GM12878 (cell line): ENCODE results near the gene SCGB3A2. TPM values are rescaled to one million over a fixed set of nuclear protein-coding genes. Genes with fewer than 3 reads are reported as not detected.

Experiments
- ATAC-seq: fragments of 200-7000 bp; cut with Tn5 transposase; 3 replicates; pipeline ENCODE4 v1.9.1; 2020; ENCODE audit warnings: mild to moderate bottlenecking, moderate library complexity
- BruUV-seq: library from RNA; stranded (reverse); fragments of 400-500 nt; replicated peaks from 2 replicates; lab custom pipeline; 2021; lab: Mats Ljungman, UMichigan
- CTCF ChIA-PET: fragments of 300-600 bp; sonication (Branson Sonifier 250); formaldehyde crosslinking; extraction: SDS; loops from one replicate; lab custom pipeline; 2021; ENCODE audit warnings: inconsistent platforms; lab: Yijun Ruan, JAX
- POLR2A ChIA-PET: fragments of 350-600 bp; formaldehyde crosslinking; extraction: SDS; loops from one replicate; lab custom pipeline; 2021; ENCODE audit warnings: inconsistent platforms; lab: Charles Lee
- RAD21 ChIA-PET: fragments of 300-600 bp; sonication (Branson Sonifier 250); formaldehyde crosslinking; loops from one replicate; lab custom pipeline; 2023; ENCODE audit warnings: antibody characterized with exemption; ENCODE audit not compliant: unreplicated experiment; lab: Charles Lee
- SMC1A ChIA-PET: fragments of 300-600 bp; sonication (Branson Sonifier 250); formaldehyde crosslinking; loops from one replicate; lab custom pipeline; 2023; ENCODE audit not compliant: unreplicated experiment, uncharacterized antibody; lab: Charles Lee
- DNase-seq: peaks from one replicate; pipeline ENCODE4 v3.0.0-alpha.2; 2011; ENCODE audit warnings: low read depth, low spot score
- FAIRE-seq: peaks from 3 replicates; lab custom pipeline; 2011; peaks lifted over from hg19 to GRCh38; lab: Jason Lieb, UNC
- H2AFZ ChIP-seq: 2 replicates; pipeline ENCODE4 v1.6.0; 2011; ENCODE audit warnings: low read depth, low read length, control low read depth; ENCODE audit not compliant: control insufficient read depth
- H3K27ac ChIP-seq: 2 replicates; pipeline ENCODE4 v1.5.1; 2011; ENCODE audit warnings: control low read depth; ENCODE audit not compliant: control insufficient read depth, insufficient read depth
- H3K27me3 ChIP-seq, 2 experiments: replicated peaks in 1 of 2; 2 replicates each; pipeline versions ENCODE4 v1.6.0 to v1.6.1; 2011; ENCODE audit warnings: low read length in 1 of 2; ENCODE audit not compliant: control insufficient read depth in 2 of 2, insufficient read depth in 2 of 2
- H3K36me3 ChIP-seq, 2 experiments: 2 replicates each; pipeline ENCODE4 v1.5.1; 2011; ENCODE audit warnings: low read length in 1 of 2; ENCODE audit not compliant: control insufficient read depth in 2 of 2, insufficient read depth in 2 of 2
- H3K4me1 ChIP-seq: 2 replicates; pipeline ENCODE4 v1.6.1; 2011; ENCODE audit warnings: mild to moderate bottlenecking, low read length, moderate library complexity, mixed read lengths; ENCODE audit not compliant: control insufficient read depth, insufficient read depth
- H3K4me2 ChIP-seq: 2 replicates; pipeline ENCODE4 v1.6.0; 2011; ENCODE audit warnings: control low read depth; ENCODE audit not compliant: control insufficient read depth, insufficient read depth
- H3K4me3 ChIP-seq: fragments of 200-600 bp; sonication (generic); 2 replicates; pipeline ENCODE4 v1.5.1; 2016
- H3K79me2 ChIP-seq: 2 replicates; pipeline ENCODE4 v1.6.0; 2011; ENCODE audit warnings: low read length; ENCODE audit not compliant: control insufficient read depth, insufficient read depth
- H3K9ac ChIP-seq: 2 replicates; pipeline ENCODE4 v1.8.0; 2011; ENCODE audit warnings: low read length, control low read depth, mixed read lengths; ENCODE audit not compliant: control insufficient read depth, insufficient read depth
- H3K9me3 ChIP-seq: replicated peaks from 3 replicates; pipeline ENCODE4 v1.5.1; 2011; ENCODE audit warnings: mild to moderate bottlenecking, low read length; ENCODE audit not compliant: control insufficient read depth, insufficient read depth
- H4K20me1 ChIP-seq: 2 replicates; pipeline ENCODE4 v1.6.0; 2011; ENCODE audit not compliant: control insufficient read depth, insufficient read depth
- CUX1 ChIP-seq: IDR thresholded peaks from 2 replicates; pipeline ENCODE4 v1.6.1; 2012; ENCODE audit warnings: improper control_type of control experiment, low read depth, low read length; ENCODE audit not compliant: insufficient replicate concordance
- EZH2 ChIP-seq: IDR thresholded peaks from 2 replicates; pipeline ENCODE4 v1.6.1; 2012; ENCODE audit warnings: low read depth, mild to moderate bottlenecking, control low read depth, inconsistent platforms, low read length, borderline replicate concordance; ENCODE audit not compliant: control insufficient read depth
- KLF5 ChIP-seq: fragments of 450-650 bp; IDR thresholded peaks from 2 replicates; pipeline ENCODE4 v1.6.1; 2014; ENCODE audit warnings: mild to moderate bottlenecking; ENCODE audit not compliant: partially characterized antibody
- MEF2B ChIP-seq: fragments of 450-650 bp; IDR thresholded peaks from 2 replicates; pipeline ENCODE4 v1.6.1; 2018; ENCODE audit warnings: mild to moderate bottlenecking, moderate library complexity; ENCODE audit not compliant: partially characterized antibody, poor library complexity, severe bottlenecking
- MLLT1 ChIP-seq: fragments of 450-650 bp; IDR thresholded peaks from 2 replicates; pipeline ENCODE4 v1.6.1; 2016; ENCODE audit warnings: mild to moderate bottlenecking
- NR2C2 ChIP-seq: IDR thresholded peaks from 2 replicates; pipeline ENCODE4 v1.6.1; 2011; ENCODE audit warnings: borderline replicate concordance, low read depth; ENCODE audit not compliant: control insufficient read depth, insufficient read length
- RELA ChIP-seq: fragments of 450-650 bp; IDR thresholded peaks from 2 replicates; pipeline ENCODE4 v1.8.0; 2014; ENCODE audit warnings: borderline replicate concordance; ENCODE audit not compliant: partially characterized antibody
- TCF12 ChIP-seq: IDR thresholded peaks from 2 replicates; pipeline ENCODE4 v1.6.1; 2011; ENCODE audit warnings: low read depth, mild to moderate bottlenecking, low read length
- YBX1 ChIP-seq: fragments of 450-650 bp; IDR thresholded peaks from 2 replicates; pipeline ENCODE4 v1.6.1; 2016; ENCODE audit warnings: antibody characterized with exemption
- ZBTB11 ChIP-seq: fragments of 450-650 bp; formaldehyde crosslinking; IDR thresholded peaks from 2 replicates; pipeline ENCODE4 v1.5.0; 2022; ENCODE audit warnings: mild to moderate bottlenecking, missing genetic modification characterization
- WGBS: methylation state at CpG from one replicate; pipeline ENCODE4 v1.1.6; 2016; ENCODE audit warnings: low lambda C conversion rate; ENCODE audit not compliant: insufficient replicate concordance, insufficient coverage; ENCODE audit errors: missing lambda C conversion rate; 5-methylcytosine and 5-hydroxymethylcytosine counted together
- in situ Hi-C: fragments of 300-500 bp; cut with MboI; formaldehyde crosslinking; loops from 9 replicates; pipeline ENCODE4 v1.14.3; 2018; ENCODE audit warnings: mixed read lengths
- intact Hi-C: fragments of 100-400 bp; cut with micrococcal nuclease; formaldehyde crosslinking; loops from one replicate; pipeline ENCODE4 v1.14.2; 2022; ENCODE audit not compliant: unreplicated experiment
- polyA plus RNA-seq, 11 experiments: library from polyadenylated mRNA; depleted of rRNA in 4 of 11; unstranded in 6 of 11; stranded (reverse) in 5 of 11; fragments of >200 nt; fragmentation: Nextera tagmentation in 4 of 11; fragmentation: Illumina TruSeq in 1 of 11; extraction: Ambion mirVana in 4 of 11; extraction: Trizol in 1 of 11; gene quantifications; 1 replicate in 1 of 11; 2 replicates in 10 of 11; pipeline versions ENCODE4 v1.2.1 to v1.2.3, GENCODE V29; 2011 to 2016; ENCODE audit warnings: inconsistent platforms in 2 of 11, missing spikeins in 2 of 11, low read depth in 1 of 11
- total RNA-seq, 4 experiments: library from RNA; depleted of rRNA in 3 of 4; stranded (reverse); fragments of >200 nt in 3 of 4; fragmentation: Illumina TruSeq in 1 of 4; extraction: Trizol in 1 of 4; gene quantifications; 2 replicates each; pipeline versions ENCODE4 v1.2.1 to v1.2.3, GENCODE V29; 2013 to 2021

SCGB3A2 gene
- total and polyA plus RNA-seq, 10 of the 15 experiments (the other 5 are each of a cell fraction or from before 2014, with no cell fraction given): 0.24 TPM; not detected in 9

GRCh38 chr5:147876626-147877025 lies 1.9 kb upstream of the SCGB3A2 start:
- 3% methylated on average over 2 of the region's 2 CpGs for WGBS
- Histone ChIP-seq H3K27me3 (peaks cover 0 to 3% of the 10 kb centered on the region in 2 experiments; a peak in 1 of 4 replicates), H2AFZ (no peak overlapping the region), H3K4me2 (no peak overlapping the region), H3K9me3 (no peaks in the 10 kb centered on the region), H3K4me3 (no peak overlapping the region), H3K9ac (no peak overlapping the region), H3K79me2 (no peaks in the 10 kb centered on the region), H3K4me1 (no peaks in the 10 kb centered on the region), H3K27ac (no peak overlapping the region), H4K20me1 (no peaks in the 10 kb centered on the region), H3K36me3 (no peaks in the 10 kb centered on the region)
- DNase-seq (no peak), FAIRE-seq (no peak), ATAC-seq (no peak)
- ChIA-PET POLR2A (no interaction called here), SMC1A (no interaction called here), RAD21 (no interaction called here), CTCF (no interaction called here)
- in situ Hi-C loops: no loop called here
- intact Hi-C loops: no loop called here
- BruUV-seq: no TSS peak
- TF ChIP-seq CUX1: no peak
- TF ChIP-seq MLLT1: no peak
- no peak for TF ChIP-seq EZH2
- no peak for TF ChIP-seq NR2C2
- TF ChIP-seq YBX1: no peak
- TF ChIP-seq KLF5: no peak
- TF ChIP-seq TCF12: no peak
- no peak for TF ChIP-seq MEF2B
- TF ChIP-seq RELA: no peak
- TF ChIP-seq ZBTB11 (CRISPR knock-in tag): no peak
